Sciatic nerve (tissue), 1 donor: Measurements from ENCODE around the gene NPY4R. TPM values are rescaled to one million over a fixed set of nuclear protein-coding genes. Genes with fewer than 3 reads are reported as not detected.

Experiments
- total RNA-seq: library from RNA; stranded (reverse); fragmentation: NEBNext Ultra II Directional; extraction: Animal tissue kit (Norgen Biotek cat#: 25700); gene quantifications from one replicate; pipeline ENCODE4 v1.2.1, GENCODE V29; 2021
- donor health status: DM: no; HTN: no; CAD: no.

Gene NPY4R
- total RNA-seq, 1 donor from 2014 or later = not detected

Other genes with a start within 250 kb of the NPY4R start
- gene ANTXRL, start 179.0 kb downstream of the NPY4R start, total RNA-seq = not detected
- 0.31 TPM for gene ANXA8L1, start 90.2 kb downstream of the NPY4R start, total RNA-seq
- 2.0 TPM for gene GPRIN2, start 90.7 kb upstream of the NPY4R start, total RNA-seq
- 17.1 TPM for gene SYT15, start 113.2 kb upstream of the NPY4R start, total RNA-seq